Panc1 (cell line): ENCODE measurements around the gene CNGB1. TPM values are rescaled to one million over a fixed set of nuclear protein-coding genes. Genes with fewer than 3 reads are reported as not detected.

ENCODE experiments used
- total RNA-seq: library from RNA; stranded (reverse); gene quantifications from one replicate; pipeline ENCODE4 v1.2.1, GENCODE V29; 2021; ENCODE audit not compliant: unreplicated experiment

The CNGB1 gene
- total RNA-seq, 1 experiment from 2014 or later = not detected

Other genes with a start within 250 kb of the CNGB1 start
- gene KATNB1, start 235.4 kb downstream of the CNGB1 start, total RNA-seq = 8.1 TPM
- 51.5 TPM for gene KIFC3, start 168.6 kb downstream of the CNGB1 start, total RNA-seq
- gene ZNF319, start 29.5 kb upstream of the CNGB1 start, total RNA-seq = 6.5 TPM
- 58.2 TPM for gene USB1, start 30.3 kb upstream of the CNGB1 start, total RNA-seq
- gene MMP15, start 54.6 kb upstream of the CNGB1 start, total RNA-seq = 10.9 TPM
- gene CFAP20, start 158.3 kb upstream of the CNGB1 start, total RNA-seq = 25.9 TPM
- gene CSNK2A2, start 227.0 kb upstream of the CNGB1 start, total RNA-seq = 60.9 TPM